Type B pancreatic cell (in vitro differentiated cells): ENCODE results near the gene ABCB4. TPM values are rescaled to one million over a fixed set of nuclear protein-coding genes. Genes with fewer than 3 reads are reported as not detected.
A peak's percentile ranks its signal among the peaks of the same experiment; 100 is the strongest.

Source experiments
- DNase-seq: peaks from one replicate; pipeline ENCODE4 v3.0.0; 2021; ENCODE audit warnings: mixed read lengths; ENCODE audit not compliant: unreplicated experiment; ENCODE audit errors: extremely low spot score
- H3K27ac Mint-ChIP-seq: 2 replicates; pipeline ENCODE4 v1.8.0; 2021; ENCODE audit warnings: mild to moderate bottlenecking, mixed read lengths
- H3K27me3 Mint-ChIP-seq: 2 replicates; pipeline ENCODE4 v1.8.0; 2021; ENCODE audit warnings: mixed read lengths
- H3K36me3 Mint-ChIP-seq: 2 replicates; pipeline ENCODE4 v1.8.0; 2021; ENCODE audit warnings: mixed read lengths
- H3K4me1 Mint-ChIP-seq: one replicate; pipeline ENCODE4 v1.8.0; 2021; ENCODE audit warnings: mixed read lengths; ENCODE audit not compliant: unreplicated experiment
- H3K4me3 Mint-ChIP-seq: 2 replicates; pipeline ENCODE4 v1.8.0; 2021; ENCODE audit warnings: mild to moderate bottlenecking, mixed read lengths
- H3K9me3 Mint-ChIP-seq: 2 replicates; pipeline ENCODE4 v1.8.0; 2021; ENCODE audit warnings: mixed read lengths
- total RNA-seq: library from RNA; stranded (reverse); gene quantifications from 2 replicates; pipeline ENCODE4 v1.2.1, GENCODE V29; 2021; ENCODE audit warnings: low replicate concordance
- TF ChIP-seq, protein P1 (sequence below): fragments of 200-600 bp; sonication (generic); conservative IDR thresholded peaks from 2 replicates; pipeline ENCODE4 v1.5.0; 2021; ENCODE audit warnings: antibody characterized with exemption, mild to moderate bottlenecking

Gene ABCB4
- total RNA-seq, 1 donor from 2014 or later, result 1.6 TPM

GRCh38 chr7:87494454-87494853 is 19.0 kb upstream of the ABCB4 start:
- Mint-ChIP-seq H3K36me3 (no peaks in the 10 kb centered on the region), H3K4me1 (no peaks in the 10 kb centered on the region), H3K27ac (no peak overlapping the region), H3K4me3 (no peak overlapping the region), H3K9me3 (no peaks in the 10 kb centered on the region), H3K27me3 (no peaks in the 10 kb centered on the region)
- TF ChIP-seq, protein P1, sequence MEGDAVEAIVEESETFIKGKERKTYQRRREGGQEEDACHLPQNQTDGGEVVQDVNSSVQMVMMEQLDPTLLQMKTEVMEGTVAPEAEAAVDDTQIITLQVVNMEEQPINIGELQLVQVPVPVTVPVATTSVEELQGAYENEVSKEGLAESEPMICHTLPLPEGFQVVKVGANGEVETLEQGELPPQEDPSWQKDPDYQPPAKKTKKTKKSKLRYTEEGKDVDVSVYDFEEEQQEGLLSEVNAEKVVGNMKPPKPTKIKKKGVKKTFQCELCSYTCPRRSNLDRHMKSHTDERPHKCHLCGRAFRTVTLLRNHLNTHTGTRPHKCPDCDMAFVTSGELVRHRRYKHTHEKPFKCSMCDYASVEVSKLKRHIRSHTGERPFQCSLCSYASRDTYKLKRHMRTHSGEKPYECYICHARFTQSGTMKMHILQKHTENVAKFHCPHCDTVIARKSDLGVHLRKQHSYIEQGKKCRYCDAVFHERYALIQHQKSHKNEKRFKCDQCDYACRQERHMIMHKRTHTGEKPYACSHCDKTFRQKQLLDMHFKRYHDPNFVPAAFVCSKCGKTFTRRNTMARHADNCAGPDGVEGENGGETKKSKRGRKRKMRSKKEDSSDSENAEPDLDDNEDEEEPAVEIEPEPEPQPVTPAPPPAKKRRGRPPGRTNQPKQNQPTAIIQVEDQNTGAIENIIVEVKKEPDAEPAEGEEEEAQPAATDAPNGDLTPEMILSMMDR, result no peak
- DNase-seq, result no peak

GRCh38 chr7:87483131-87483530 is 7.7 kb upstream of the ABCB4 start:
- H3K9me3 Mint-ChIP-seq, result no peaks in the 10 kb centered on the region
- H3K27ac Mint-ChIP-seq, result no peak overlapping the region
- no peaks in the 10 kb centered on the region for H3K27me3 Mint-ChIP-seq
- H3K36me3 Mint-ChIP-seq, result no peaks in the 10 kb centered on the region
- H3K4me1 Mint-ChIP-seq, result no peaks in the 10 kb centered on the region
- TF ChIP-seq, protein P1, result no peak
- DNase-seq, result no peak
- no peak overlapping the region for H3K4me3 Mint-ChIP-seq

GRCh38 chr7:87482115-87482514 is 6.6 kb upstream of the ABCB4 start:
- Mint-ChIP-seq H3K4me3 (no peak overlapping the region), H3K27ac (no peak overlapping the region), H3K4me1 (no peaks in the 10 kb centered on the region), H3K36me3 (no peaks in the 10 kb centered on the region), H3K9me3 (no peaks in the 10 kb centered on the region), H3K27me3 (peaks cover 3% of the 10 kb centered on the region)
- TF ChIP-seq, protein P1, result no peak
- no peak for DNase-seq

- no peaks in the 10 kb centered on the region for H3K4me1 Mint-ChIP-seq
- TF ChIP-seq, protein P1, result no peak
- peaks cover 15% of the 10 kb centered on the region for H3K27me3 Mint-ChIP-seq
- no peaks in the 10 kb centered on the region for H3K9me3 Mint-ChIP-seq
- H3K27ac Mint-ChIP-seq, result no peak overlapping the region
- no peaks in the 10 kb centered on the region for H3K36me3 Mint-ChIP-seq
- no peak for DNase-seq
- no peak overlapping the region for H3K4me3 Mint-ChIP-seq
These were observed 4.9 kb upstream of the ABCB4 start for GRCh38 chr7:87480386-87480785.

- H3K4me1 Mint-ChIP-seq, result peaks cover 2% of the 10 kb centered on the region
- no peak for DNase-seq
- no peaks in the 10 kb centered on the region for H3K36me3 Mint-ChIP-seq
- peaks cover 18% of the 10 kb centered on the region for H3K27me3 Mint-ChIP-seq
- TF ChIP-seq, protein P1, result no peak
- no peak overlapping the region for H3K27ac Mint-ChIP-seq
- H3K9me3 Mint-ChIP-seq, result no peaks in the 10 kb centered on the region
- H3K4me3 Mint-ChIP-seq, result no peak overlapping the region
These were observed 4.5 kb upstream of the ABCB4 start for GRCh38 chr7:87479951-87480350.

DNA sequence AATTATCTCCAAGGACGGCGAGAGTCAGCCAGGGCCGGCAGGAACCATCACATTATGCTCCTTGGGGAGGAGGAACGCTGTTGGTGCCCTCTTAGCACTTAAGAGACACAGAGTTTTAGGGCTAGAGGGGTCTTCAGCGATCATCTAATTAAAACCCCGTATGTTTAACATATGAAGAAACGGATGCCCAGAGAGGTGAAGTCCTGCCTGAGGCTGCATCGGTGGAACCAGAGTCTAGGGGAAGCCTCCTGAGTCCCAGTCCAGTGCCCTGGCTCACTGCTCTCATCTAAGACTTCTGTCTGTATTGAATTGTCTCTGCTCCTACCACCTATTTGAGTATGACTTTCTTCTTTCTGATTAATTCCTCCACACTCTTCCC is 688 bp upstream of the ABCB4 start:
- TF ChIP-seq, protein P1, result no peak
- Mint-ChIP-seq H3K27ac (no peak overlapping the region), H3K4me3 (peak overlapping the region; percentile 71), H3K4me1 (peaks cover 13% of the 10 kb centered on the region), H3K36me3 (no peaks in the 10 kb centered on the region), H3K9me3 (no peaks in the 10 kb centered on the region), H3K27me3 (peaks cover 37% of the 10 kb centered on the region)
- DNase-seq, result no peak
